B cell (primary cell): Measurements from ENCODE around the gene GRIK2.

Experiments
- CTCF ChIP-seq: fragments of 200-600 bp; IDR thresholded peaks from one replicate; pipeline ENCODE4 v1.8.0; 2022; ENCODE audit warnings: antibody characterized with exemption, mild to moderate bottlenecking
- EZH2 ChIP-seq: IDR thresholded peaks from 2 replicates; pipeline ENCODE4 v1.6.1; 2012; ENCODE audit warnings: borderline replicate concordance, low read depth, mild to moderate bottlenecking, moderate library complexity, low read length; ENCODE audit not compliant: insufficient read depth, poor library complexity, severe bottlenecking

GRCh38 chr6:101940391-101940790 lies 546.9 kb downstream of the GRIK2 start:
- TF ChIP-seq CTCF (no peak), EZH2 (no peak)
